Stimulated activated naive CD4-positive, alpha-beta T cell treated with Interleukin-2 at 50 U/mL for 16 hours (primary cell): ENCODE data around the gene FUT8.

Source experiments
- DNase-seq: peaks from one replicate; lab custom pipeline; 2025; lab: John Stamatoyannopoulos, UW

The FUT8 gene

DNA sequence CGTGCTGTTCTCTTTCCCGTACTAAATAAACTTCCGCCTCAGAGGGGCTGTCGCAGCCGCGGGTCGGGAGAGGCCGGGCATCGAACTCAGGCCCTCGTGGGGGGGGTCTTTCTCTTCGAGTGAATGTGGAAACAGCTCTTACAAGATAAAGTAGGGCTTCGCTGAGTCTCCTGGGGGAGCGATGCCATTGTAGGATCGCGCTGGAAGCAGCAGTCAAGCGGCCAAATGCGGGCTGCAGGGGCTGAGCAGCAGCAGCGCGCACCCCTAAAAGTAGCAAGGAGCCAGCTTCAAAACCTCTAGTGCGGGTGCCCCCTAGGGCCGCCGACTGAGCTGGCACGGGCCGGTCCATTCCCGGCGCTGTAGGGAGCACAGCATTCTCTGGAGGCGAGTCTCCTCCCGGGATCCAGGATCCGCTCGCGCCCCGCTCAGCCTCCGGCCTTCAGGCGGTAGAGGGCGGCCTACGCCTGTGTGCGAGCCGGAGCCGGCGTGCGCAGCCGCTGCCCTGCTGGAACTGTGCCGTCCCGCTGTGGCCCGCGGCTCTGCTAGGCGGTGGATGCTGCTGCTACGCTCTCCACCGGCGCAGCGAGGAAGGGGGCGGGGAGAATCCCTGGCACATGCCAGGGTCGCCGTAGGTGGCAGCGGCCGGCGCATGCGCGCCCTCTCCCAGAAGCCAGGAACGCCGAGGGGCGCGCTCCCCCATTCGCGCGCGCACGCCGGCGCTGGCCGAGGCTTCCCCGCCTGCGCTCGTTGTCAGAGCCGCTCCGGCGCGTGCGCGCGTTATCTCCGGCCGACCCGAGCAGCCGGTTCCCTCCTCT is at the start of gene FUT8:
Gene FUT8 (plus strand): TSS at position 699 of the 815 bp plus-strand sequence. CDS start 148,834 bp downstream, outside the sequence.
- peak; percentile 93 for DNase-seq

DNA sequence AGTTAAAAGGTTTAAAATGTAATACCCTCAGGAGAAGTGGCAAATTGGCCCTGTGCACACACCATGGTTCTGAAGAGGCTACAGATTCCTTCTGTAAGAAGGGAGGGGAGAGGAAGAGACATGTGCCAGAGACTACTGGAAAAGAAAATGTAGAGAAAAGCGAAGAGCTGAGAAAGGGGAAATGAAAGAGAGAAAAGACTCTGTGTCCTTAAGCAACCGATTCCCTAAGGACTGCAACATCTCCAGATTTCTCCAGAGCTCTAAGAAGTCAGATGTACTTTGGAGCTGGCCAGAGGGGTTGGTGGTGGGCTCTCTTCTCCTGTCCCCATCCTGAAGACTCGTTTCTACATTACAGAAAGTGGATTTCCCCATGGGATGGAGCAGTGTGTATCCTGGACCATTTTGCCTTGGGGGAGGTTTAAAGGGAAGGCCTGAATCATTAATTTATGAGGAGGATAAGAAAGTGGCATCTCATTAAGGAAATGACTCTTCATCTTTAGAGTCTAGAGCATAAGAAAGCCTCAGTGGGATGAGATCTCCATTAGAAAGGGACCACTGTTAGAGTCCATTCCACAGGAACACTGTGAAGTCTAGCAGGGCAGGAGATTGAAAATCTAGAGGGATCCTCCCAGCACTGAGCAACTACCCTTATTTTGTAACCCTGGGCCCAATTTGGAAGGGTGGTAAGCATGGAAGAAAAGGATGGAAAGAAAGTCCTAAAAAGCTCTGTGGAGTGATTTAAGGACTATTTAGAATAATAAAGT is 45.5 kb upstream of the FUT8 start:
- DNase-seq: no peak

DNA sequence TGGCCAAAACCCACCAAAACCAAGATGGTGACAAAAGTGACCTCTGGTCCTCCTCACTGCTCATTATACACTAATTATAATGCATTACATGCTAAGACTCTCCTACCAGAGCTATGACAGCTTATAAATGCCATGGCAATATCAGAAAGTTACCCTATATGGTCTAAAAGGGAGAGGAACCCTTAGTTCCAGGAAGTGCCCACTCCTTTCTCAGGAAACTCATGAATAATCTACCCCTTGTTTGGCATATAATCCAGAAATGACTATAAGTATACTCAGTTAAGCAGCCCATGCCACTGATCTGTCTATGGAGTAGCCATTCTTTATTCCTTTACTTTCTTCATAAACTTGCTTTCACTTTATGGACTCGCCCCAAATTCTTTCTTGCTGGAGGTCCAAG is 43.0 kb upstream of the FUT8 start:
- no peak for DNase-seq

DNA sequence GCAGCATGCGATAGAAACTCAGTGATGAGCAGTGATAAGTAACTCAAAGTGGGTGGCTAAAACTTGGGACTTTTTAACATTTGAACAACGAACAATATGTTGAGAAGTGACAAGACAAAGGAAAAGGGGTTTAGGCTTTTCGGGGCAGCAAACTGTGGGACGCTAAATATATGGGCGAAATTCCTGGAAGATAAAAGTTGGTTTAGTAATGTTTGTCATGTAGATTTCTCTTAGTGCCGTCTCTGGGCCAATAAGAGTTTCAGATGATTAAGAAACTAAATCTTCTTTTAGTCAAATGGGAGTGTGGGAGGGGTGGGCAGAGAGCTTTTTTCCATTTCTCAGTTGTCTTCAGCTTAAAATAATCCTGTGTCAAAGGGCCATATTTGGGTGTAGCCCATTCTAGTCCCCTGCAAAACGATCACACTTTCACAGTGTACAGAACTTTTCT is 41.7 kb upstream of the FUT8 start:
- DNase-seq: no peak

DNA sequence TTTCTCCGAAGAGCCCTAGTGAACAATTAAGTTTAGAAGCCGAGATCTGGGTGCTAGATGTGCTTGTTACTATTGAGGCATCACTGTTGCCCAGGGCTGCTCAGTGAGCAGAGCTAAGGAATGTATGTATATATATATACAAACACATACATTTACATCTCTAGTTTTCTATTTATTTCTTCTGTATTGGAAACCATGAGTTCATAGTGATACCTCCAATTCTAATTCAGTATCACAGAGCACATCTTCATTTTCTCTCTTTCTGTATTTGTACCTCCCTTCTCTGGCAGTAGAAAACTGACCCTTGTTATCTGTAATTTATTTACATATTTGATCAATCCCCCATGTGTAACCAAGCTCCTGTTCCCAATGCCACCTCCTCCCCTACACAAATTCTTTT is 40.7 kb upstream of the FUT8 start:
- DNase-seq: no peak

DNA sequence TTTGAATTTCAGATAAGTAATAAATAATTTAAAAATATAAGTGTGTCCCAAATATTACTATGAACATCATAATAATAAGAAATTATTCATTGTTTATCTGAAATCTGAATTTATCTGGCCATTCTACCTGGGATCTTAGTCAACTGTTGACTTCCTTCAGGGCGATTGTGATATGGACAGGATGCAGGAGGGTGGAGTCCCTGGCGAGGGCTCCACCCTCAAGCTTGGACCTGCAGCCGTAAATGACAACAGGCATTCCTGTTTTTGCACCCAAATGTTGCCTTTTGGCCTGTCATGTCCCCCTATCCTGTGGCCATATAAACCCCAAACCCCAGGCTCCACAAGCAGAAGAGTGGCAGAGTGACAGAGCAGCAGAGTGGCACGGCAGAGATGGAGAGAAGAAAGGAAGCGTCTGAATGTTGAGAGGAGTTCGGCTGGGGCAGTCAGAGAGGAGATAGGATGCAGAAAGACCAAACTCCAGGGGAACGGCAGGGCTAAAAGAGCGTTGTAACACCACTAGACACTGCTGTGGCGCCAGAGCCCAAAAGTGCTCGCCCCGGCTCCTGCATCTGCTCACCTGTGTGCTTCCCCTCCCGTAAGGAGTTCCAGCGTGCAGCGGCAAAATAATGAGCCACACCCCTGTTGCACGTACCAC is 39.4 kb upstream of the FUT8 start:
- DNase-seq: no peak

DNA sequence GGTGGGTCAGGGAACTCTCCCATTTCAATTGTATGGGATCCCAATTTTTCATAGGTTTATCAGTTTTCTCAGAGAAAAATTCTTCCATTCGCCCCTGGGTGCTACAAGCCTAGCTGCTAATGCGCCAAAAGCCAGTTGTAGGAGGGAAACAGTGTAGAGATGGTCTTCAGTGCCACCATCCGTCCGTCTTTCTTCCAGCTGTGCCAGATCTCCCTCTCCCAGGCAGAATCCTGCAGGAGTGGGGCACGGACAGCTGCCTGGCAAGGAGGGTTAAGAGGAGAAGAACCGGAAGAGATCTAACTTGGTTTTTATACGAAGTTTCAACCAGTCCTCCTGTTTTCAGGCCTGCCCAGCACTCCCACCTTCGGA is 38.9 kb upstream of the FUT8 start:
- DNase-seq: no peak

DNA sequence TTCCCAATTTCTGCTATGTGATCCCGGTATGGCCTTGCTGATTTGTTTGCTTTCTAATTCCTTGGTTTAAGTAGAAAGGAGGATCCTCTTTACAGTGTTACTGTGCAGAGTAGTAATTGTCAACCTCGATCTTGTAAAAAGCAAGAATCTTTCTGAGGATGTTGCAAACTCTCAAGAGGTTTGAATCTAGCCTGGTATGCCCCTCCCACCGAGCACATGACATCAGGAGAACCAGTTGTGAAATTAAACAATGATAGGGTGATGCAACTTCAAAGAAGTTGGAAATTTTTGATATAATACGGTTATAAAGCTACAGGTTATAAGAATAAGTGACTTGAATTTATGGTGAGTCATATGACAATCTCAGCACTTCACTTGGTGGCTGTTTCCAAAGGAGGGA is 35.0 kb upstream of the FUT8 start:
- DNase-seq: no peak

DNA sequence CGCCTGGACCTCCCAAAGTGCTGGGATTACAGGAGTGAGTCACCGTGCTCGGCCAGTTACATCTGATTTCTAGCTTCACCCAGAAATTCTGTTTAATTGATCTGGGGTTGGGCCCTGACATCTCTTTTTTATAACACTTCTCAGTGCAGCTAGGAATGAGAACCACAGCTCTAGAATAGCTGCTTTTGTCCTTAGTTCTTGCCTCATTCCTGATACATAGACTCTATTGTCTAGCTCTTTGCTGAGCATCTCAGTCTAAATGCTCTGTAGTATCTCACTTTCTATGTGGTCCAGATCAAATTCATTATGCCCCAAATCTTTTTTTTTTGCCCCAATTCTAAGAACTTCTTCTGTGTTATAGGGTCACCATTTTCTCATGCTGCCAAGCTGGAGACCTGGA is 29.9 kb upstream of the FUT8 start:
- no peak for DNase-seq

DNA sequence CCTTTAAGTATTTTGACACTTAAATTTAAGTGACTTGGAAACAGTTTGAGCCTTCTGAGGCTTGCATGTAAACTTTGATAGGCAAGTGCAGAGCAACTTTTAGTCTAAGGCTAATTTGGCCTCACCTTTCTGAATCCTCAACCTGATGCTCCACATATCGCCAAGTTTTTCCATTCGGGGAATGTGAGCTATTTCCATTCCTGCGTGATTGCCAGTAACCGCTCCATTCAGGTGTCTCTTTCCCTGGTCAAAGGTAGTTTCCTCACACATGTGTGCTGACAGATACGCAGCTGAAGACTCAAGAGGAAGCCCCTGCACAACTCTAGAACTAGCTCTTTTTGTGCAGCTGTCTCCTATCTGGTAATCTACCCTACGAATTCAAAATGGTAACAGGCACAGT is 25.4 kb upstream of the FUT8 start:
- DNase-seq: no peak

DNA sequence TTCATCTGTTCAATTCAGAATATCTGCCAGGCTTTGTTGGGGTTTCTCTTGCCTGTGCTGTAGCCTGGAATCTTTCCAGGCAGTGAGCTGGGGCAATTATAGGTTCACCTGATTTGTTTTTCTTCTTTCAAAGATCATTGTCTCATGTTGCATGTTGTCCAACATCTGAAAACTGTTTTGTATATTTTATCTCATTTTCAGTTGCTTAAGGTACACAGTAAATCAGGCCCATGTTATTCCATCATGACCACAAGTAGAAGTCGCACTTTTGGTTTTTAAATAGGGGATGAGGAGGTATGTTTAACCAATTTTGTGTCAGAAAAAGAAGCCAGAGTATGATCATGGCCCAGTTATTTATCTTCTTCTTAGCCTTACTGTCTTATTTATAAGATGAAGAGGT is 24.9 kb upstream of the FUT8 start:
- DNase-seq: no peak

DNA sequence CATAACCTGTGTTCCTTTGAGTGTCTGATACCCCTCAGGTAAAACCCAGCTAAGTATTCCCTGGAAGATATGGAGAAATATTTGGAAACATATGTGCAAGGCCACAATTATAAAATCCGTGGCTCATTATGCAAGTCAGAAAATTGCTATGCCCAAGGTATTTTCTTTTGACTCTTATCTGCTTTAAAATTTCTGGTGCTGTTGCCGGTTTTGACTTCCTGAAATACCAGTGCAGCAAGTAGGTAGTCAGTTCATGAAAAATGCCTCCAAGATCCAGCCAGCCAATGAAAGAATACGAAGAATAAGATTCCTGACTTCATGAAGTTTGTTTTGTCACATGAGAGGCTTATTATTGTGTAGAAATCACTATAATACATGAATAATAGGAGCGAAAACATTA is 20.2 kb upstream of the FUT8 start:
- DNase-seq: no peak

DNA sequence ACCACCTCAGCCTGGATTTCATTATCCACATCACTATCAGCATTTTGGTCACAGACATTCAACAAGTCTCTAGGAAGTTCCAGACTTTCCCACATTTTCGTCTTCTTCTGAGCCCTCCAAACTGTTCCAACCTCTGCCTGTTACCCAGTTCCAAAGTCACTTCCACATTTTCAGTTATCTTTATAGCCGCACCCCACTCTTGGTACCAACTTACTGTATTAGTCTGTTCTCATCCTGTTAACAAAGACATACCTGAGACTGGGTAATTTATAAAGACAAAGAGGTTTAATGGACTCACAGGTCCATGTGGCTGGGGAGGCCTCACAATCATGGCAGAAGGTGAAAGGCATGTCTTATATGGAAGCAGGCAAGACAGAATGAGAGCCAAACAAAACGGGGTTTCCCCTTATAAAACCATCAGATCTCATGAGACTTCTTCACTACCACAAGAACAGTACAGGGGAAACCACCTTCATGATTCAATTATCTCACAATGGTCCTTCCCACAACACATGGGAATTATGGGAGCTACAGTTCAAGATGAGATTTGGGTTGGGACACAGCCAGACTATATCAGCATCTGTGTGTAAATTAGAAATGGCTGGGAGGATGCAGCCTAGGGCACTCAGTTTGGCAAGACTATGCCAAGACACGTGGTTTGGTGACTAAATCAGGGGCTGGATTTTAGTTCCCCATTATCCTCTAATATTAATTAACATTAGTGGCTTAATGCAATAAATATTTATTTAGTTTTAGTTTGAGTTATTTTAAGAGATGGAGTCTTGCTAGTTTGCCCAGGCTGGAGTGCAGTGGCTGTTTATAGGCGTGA is 16.2 kb upstream of the FUT8 start:
- DNase-seq: no peak

DNA sequence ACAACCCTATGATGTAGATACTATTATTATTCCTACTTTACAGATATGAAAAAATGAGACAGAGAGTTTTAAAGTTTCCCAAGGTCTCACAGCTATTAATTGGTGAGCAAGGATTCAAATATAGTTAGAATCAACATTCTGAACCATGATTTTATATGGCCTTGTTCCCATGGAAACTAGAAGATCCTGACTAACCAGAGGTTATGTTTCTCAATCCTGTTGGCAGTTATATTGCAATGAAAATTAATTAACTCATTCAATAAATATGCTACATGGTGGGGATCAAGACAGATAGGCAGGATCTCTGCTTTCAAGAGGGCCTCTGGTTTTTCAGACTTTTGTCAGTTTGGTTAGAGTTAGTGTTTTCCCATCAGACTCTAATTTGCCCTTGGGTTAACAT is 9.3 kb upstream of the FUT8 start:
- DNase-seq: no peak

DNA sequence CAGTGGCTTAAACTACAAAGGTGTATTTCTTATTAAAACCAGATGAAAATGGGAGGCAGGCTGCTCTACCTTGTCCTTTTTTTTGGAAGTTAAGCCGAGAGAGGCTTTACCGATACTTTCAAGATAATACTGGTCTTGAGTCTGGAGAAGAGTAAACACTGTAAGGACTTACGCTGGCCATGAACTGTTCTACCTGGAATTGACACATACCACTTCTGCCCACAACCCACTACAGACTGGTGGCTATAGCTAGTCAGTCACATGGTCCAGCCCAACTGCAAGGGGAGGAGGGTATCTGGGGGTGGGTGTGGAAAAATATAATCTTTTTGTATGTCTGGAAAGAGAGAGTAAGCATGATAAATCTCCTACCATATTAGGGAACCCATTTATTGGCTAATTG is 4.4 kb upstream of the FUT8 start:
- no peak for DNase-seq

DNA sequence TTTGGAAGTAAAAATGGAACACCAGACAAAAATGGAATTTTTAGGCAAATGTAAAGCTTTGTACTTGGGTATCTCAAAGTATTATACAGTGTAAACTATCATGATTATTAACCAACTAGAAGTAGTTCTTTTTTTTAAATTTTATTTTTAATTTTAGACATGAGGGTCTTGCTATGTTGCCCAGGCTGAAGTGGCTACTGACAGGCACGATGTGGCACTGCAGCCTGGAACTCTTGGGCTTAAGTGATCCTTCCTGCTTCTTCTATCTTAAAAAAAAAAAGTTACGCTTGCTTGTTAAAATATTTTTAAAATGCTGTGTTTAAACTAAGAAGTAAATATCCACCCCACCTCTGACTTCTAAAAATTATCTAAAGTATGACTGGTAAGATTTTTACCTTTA is 1.9 kb upstream of the FUT8 start:
- DNase-seq: no peak

DNA sequence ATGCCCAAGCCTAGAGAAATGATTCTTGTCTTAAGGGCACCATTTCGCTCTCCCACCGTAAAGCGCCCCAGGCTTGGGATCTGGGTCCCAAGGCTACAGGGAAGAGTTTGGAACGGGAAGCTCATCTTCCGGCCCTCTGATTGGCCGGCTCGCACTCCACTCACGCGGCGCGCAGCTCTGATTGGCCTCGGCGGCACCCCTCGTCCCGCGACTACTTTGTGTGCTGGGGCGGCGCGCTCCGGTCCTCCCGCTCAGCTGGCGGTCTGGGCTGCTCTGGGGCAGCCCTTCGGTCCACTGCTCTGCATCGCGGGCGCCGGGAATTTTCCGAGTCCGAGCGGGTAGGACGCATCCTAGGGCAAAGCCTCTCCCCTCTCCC is 886 bp upstream of the FUT8 start:
- DNase-seq: peak; percentile 75

DNA sequence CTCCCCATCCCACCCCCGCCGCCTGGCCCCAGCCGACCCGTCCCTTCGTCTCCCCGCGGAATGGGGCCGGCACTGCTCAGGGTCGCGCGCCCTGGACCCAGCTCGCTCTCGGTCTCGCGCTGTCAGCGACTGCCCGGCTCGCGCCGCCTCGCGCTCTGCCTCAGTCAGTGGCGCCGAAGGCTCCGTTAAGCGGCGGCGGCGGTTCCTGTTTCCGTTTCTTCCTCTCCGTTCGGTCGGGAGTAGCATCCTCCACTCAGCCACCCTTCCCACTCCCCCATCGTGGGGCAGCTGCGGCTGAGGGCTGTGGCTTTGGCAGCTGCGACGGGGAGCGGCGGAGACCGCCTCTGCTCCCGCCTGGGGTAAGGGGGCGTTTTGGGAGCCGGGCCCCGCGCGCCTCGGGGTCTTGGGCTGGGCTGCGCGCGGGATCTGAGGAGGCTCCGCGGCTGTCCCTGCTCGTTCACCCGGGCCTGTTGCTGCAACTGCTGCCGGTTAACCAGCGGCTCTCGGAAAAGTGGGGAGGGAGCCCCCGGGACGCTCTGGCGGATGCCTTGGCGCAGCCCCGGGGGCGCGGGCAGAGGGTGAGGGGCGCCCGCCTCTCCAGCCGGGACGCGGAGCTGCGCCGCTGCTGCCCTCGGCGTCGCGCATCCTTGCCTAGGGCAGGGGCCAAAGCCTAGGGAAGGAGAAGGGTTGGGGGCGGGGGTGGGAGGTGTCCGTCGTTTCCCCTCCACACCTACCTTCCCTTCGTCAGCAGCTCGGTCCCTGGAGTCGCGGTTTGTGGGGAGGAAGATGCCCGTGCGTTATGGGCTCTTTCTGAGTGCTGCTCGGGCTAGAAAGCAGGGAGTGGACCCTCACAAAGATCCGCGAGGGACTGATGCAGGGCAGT is 567 bp downstream of the FUT8 start:
- no peak for DNase-seq

DNA sequence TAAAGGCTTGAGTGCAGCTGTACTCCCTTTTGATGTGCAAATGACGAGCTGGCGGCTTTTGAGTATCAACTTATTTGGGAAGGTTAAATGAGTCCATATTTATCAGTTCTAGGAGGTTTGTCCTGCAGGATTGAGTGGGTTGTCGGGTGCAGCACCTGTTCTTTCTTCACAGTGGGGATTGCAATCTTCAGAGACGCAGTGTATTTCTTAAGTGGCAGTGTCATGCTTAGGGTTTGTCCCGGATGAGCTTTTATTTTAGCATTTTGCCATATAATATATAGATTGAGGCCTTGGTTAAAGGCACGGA is 1.2 kb downstream of the FUT8 start:
- no peak for DNase-seq

DNA sequence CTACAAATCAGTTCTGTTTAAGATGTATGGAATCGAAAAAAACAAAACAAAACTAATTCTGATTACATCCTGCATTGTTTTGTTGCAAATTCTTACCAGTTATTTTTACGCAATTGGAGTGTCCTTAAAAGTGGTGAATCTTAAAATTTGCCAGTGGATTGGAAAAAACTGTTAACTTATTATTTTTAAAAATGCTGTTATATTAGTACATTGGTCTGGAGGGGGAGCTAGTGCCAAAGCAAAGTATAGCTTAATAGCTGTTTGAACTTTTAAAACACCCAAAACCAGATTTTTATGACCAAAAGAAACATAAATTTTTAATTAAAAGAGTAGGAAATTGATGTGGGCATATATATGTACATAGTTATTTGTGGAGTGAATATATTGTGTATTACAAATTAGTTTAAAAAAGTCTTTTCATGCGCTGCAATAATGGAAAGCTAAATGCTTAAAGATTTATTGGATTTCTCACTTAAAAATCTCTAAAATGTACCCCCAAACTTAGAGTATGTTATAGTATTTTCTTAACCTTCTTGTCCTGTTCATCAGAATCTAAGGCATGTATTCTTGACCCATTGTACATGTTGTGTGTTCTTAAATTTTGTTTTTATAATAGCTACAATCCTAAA is 2.5 kb downstream of the FUT8 start:
- no peak for DNase-seq

DNA sequence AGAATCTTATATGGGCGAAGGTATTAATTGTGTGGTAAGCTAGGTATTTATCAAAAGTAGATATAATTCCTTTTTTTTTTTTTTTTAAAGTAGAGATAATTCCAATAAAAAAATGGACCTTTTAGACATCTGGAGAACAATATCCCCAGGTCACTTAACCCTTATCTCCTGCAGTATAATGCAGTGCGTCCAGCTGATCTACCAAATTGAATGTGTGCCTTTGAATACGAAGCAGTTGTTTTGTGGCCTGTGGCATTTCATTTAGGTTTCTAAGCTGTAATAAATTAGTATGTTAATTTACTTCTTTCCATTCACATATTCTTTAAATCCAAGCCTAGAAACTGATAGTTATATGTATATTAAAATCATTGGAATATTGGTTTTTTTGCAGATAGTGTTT is 3.1 kb downstream of the FUT8 start:
- no peak for DNase-seq
